H1 (cell line): Measurements from ENCODE around the gene PHACTR2. TPM values are rescaled to one million over a fixed set of nuclear protein-coding genes. Genes with fewer than 3 reads are reported as not detected.

Experiments
- CTCF ChIA-PET: fragments of 300-600 bp; sonication (Branson Sonifier 250); formaldehyde crosslinking; loops from one replicate; lab custom pipeline; 2021; ENCODE audit not compliant: partially characterized antibody; lab: Charles Lee
- POLR2A ChIA-PET: fragments of 300-600 bp; sonication (Branson Sonifier 250); formaldehyde crosslinking; loops from one replicate; lab custom pipeline; 2021; ENCODE audit warnings: inconsistent platforms; ENCODE audit not compliant: partially characterized antibody; lab: Charles Lee
- DNase-seq, 2 experiments: peaks; one replicate each; pipeline versions ENCODE4 v3.0.0 to v3.0.0-alpha.2; 2010 to 2022; ENCODE audit warnings: low spot score in 2 of 2, low read depth in 1 of 2, mixed read lengths in 1 of 2
- FAIRE-seq: peaks from 2 replicates; lab custom pipeline; 2011; peaks lifted over from hg19 to GRCh38; lab: Jason Lieb, UNC
- H2AFZ ChIP-seq: 2 replicates; pipeline ENCODE4 v1.8.1; 2012; ENCODE audit warnings: low read length, inconsistent platforms
- H2AK5ac ChIP-seq: 2 replicates; pipeline ENCODE4 v1.6.1; 2013; ENCODE audit warnings: low read depth, low read length
- H2BK120ac ChIP-seq: replicated peaks from 2 replicates; pipeline ENCODE3; 2013; ENCODE audit warnings: low read depth, low read length, inconsistent platforms
- H2BK12ac ChIP-seq: 2 replicates; pipeline ENCODE4 v1.6.1; 2013; ENCODE audit warnings: low read depth, low read length
- H2BK15ac ChIP-seq: 2 replicates; pipeline ENCODE4 v1.6.1; 2013; ENCODE audit warnings: low read length
- H2BK20ac ChIP-seq: 2 replicates; pipeline ENCODE4 v1.6.1; 2013; ENCODE audit warnings: low read length
- H2BK5ac ChIP-seq: 2 replicates; pipeline ENCODE4 v1.6.1; 2013; ENCODE audit warnings: low read depth, low read length
- H3K14ac ChIP-seq: 2 replicates; pipeline ENCODE4 v1.6.1; 2013; ENCODE audit warnings: inconsistent platforms; ENCODE audit not compliant: insufficient read length
- H3K18ac ChIP-seq: 2 replicates; pipeline ENCODE4 v1.6.1; 2013; ENCODE audit warnings: low read length; ENCODE audit errors: extremely low read depth
- H3K23ac ChIP-seq: 2 replicates; pipeline ENCODE4 v1.6.1; 2013; ENCODE audit warnings: inconsistent platforms; ENCODE audit not compliant: insufficient read length
- H3K23me2 ChIP-seq: 2 replicates; pipeline ENCODE4 v1.6.1; 2013; ENCODE audit warnings: low read depth, low read length
- H3K27ac ChIP-seq: 2 replicates; pipeline ENCODE4 v1.6.1; 2011; ENCODE audit warnings: low read depth, low read length, inconsistent platforms
- H3K27me3 ChIP-seq, 4 experiments: replicated peaks in 1 of 4; 1 replicate in 1 of 4; 2 replicates in 3 of 4; pipeline versions ENCODE4 v1.6.1 to v1.8.1; 2011 to 2013; ENCODE audit warnings: low read length in 3 of 4, mild to moderate bottlenecking in 3 of 4, inconsistent platforms in 2 of 4, mixed read lengths in 2 of 4, moderate library complexity in 1 of 4; ENCODE audit not compliant: control insufficient read depth in 3 of 4, insufficient read depth in 3 of 4; ENCODE audit errors: extremely low read depth in 1 of 4
- H3K36me3 ChIP-seq, 4 experiments: 2 replicates each; pipeline versions ENCODE4 v1.6.1 to v1.8.1; 2011 to 2013; ENCODE audit warnings: mild to moderate bottlenecking in 4 of 4, low read length in 3 of 4, moderate library complexity in 2 of 4, control low read depth in 1 of 4, inconsistent platforms in 1 of 4; ENCODE audit not compliant: insufficient read depth in 4 of 4, control insufficient read depth in 2 of 4
- H3K4ac ChIP-seq: replicated peaks from 2 replicates; pipeline ENCODE3; 2013; ENCODE audit warnings: low read length, low read depth, mixed read lengths, inconsistent platforms; ENCODE audit not compliant: insufficient read length
- H3K4me1 ChIP-seq, 4 experiments: replicated peaks in 1 of 4; 1 replicate in 1 of 4; 2 replicates in 3 of 4; pipeline versions ENCODE4 v1.6.1 to v1.8.1; 2011 to 2013; ENCODE audit warnings: low read length in 3 of 4, inconsistent platforms in 2 of 4, mixed read lengths in 1 of 4; ENCODE audit not compliant: insufficient read depth in 4 of 4, control insufficient read depth in 3 of 4
- H3K4me2 ChIP-seq, 2 experiments: 2 replicates each; pipeline versions ENCODE4 v1.6.1 to v1.8.1; 2011 to 2013; ENCODE audit warnings: low read depth in 2 of 2, low read length in 2 of 2, control low read depth in 1 of 2, inconsistent platforms in 1 of 2, mild to moderate bottlenecking in 1 of 2; ENCODE audit not compliant: insufficient read depth in 1 of 2
- H3K4me3 ChIP-seq, 4 experiments: fragments of 200-600, 300-600 bp in 1 of 4; sonication (generic), shearing (Covaris generic), sonication (Bioruptor Twin) in 1 of 4; 2 replicates each; pipeline versions ENCODE4 v1.5.1 to v1.8.1; 2011 to 2016; ENCODE audit warnings: low read length in 4 of 4, low read depth in 3 of 4, control low read depth in 2 of 4, inconsistent platforms in 2 of 4, mild to moderate bottlenecking in 2 of 4, mixed read lengths in 1 of 4, moderate library complexity in 1 of 4; ENCODE audit not compliant: insufficient read depth in 2 of 4; ENCODE audit errors: extremely low read depth in 1 of 4
- H3K56ac ChIP-seq: replicated peaks from 2 replicates; pipeline ENCODE3; 2013; ENCODE audit warnings: low read depth, mild to moderate bottlenecking, mixed read lengths, low read length, inconsistent platforms; ENCODE audit not compliant: insufficient read length
- H3K79me1 ChIP-seq: 2 replicates; pipeline ENCODE4 v1.6.1; 2013; ENCODE audit warnings: low read depth, low read length, control low read depth
- H3K79me2 ChIP-seq, 2 experiments: 2 replicates each; pipeline versions ENCODE4 v1.6.1 to v1.8.1; 2012 to 2013; ENCODE audit warnings: low read length in 2 of 2, mild to moderate bottlenecking in 2 of 2, inconsistent platforms in 1 of 2; ENCODE audit not compliant: insufficient read depth in 2 of 2, control insufficient read depth in 1 of 2
- H3K9ac ChIP-seq, 4 experiments: replicated peaks in 1 of 4; 1 replicate in 1 of 4; 2 replicates in 3 of 4; pipeline versions ENCODE4 v1.6.1 to v1.8.1; 2011 to 2013; ENCODE audit warnings: low read depth in 3 of 4, low read length in 3 of 4, control low read depth in 2 of 4, mild to moderate bottlenecking in 2 of 4, moderate library complexity in 2 of 4, inconsistent platforms in 1 of 4; ENCODE audit errors: extremely low read depth in 1 of 4
- H3K9me3 ChIP-seq, 2 experiments: 2 replicates each; pipeline versions ENCODE4 v1.6.1 to v1.8.1; 2012 to 2013; ENCODE audit warnings: mild to moderate bottlenecking in 2 of 2, moderate library complexity in 2 of 2, control low read depth in 1 of 2, inconsistent platforms in 1 of 2, low read depth in 1 of 2, low read length in 1 of 2, mixed read lengths in 1 of 2; ENCODE audit not compliant: insufficient read depth in 2 of 2
- H4K20me1 ChIP-seq, 2 experiments: replicated peaks in 1 of 2; 2 replicates each; pipeline versions ENCODE3 to v1.8.1; 2011 to 2013; ENCODE audit warnings: inconsistent platforms in 2 of 2, low read length in 2 of 2, mild to moderate bottlenecking in 1 of 2; ENCODE audit not compliant: insufficient read depth in 2 of 2, control insufficient read depth in 1 of 2
- H4K5ac ChIP-seq: 2 replicates; pipeline ENCODE4 v1.6.1; 2013; ENCODE audit warnings: low read length, low read depth, mixed read lengths, inconsistent platforms; ENCODE audit not compliant: insufficient read length
- H4K8ac ChIP-seq: 2 replicates; pipeline ENCODE4 v1.8.0; 2013; ENCODE audit warnings: mild to moderate bottlenecking, moderate library complexity, low read length, inconsistent platforms; ENCODE audit not compliant: insufficient read depth; ENCODE audit errors: extremely low read depth
- H4K91ac ChIP-seq: replicated peaks from 2 replicates; pipeline ENCODE3; 2013; ENCODE audit warnings: low read length, mixed read lengths, inconsistent platforms; ENCODE audit not compliant: insufficient read length
- CEBPB ChIP-seq: IDR thresholded peaks from 2 replicates; pipeline ENCODE4 v1.6.1; 2012; ENCODE audit warnings: low read depth, low read length
- USF2 ChIP-seq: IDR thresholded peaks from 2 replicates; pipeline ENCODE4 v1.6.1; 2011; ENCODE audit warnings: low read length, improper control_type of control experiment
- WGBS, 2 experiments: shearing (Covaris generic) in 1 of 2; methylation state at CpG; one replicate each; pipeline versions ENCODE4 v1.1.6 to v1.1.7; 2013 to 2015; ENCODE audit warnings: low lambda C conversion rate in 2 of 2, mixed read lengths in 2 of 2, inconsistent platforms in 1 of 2, low coverage in 1 of 2, missing lambda C conversion rate in 1 of 2; ENCODE audit not compliant: insufficient replicate concordance in 2 of 2, insufficient coverage in 1 of 2, insufficient read length in 1 of 2; ENCODE audit errors: extremely low coverage in 1 of 2, missing lambda C conversion rate in 1 of 2; 5-methylcytosine and 5-hydroxymethylcytosine counted together
- polyA plus RNA-seq, 7 experiments: library from polyadenylated mRNA; depleted of rRNA in 3 of 7; stranded (reverse) in 5 of 7; unstranded in 2 of 7; fragments of >200 nt in 5 of 7; fragments of 200-250 nt in 2 of 7; gene quantifications; 1 replicate in 5 of 7; 2 replicates in 1 of 7; 4 replicates in 1 of 7; pipeline versions ENCODE4 v1.2.1 to v1.2.3, GENCODE V29; 2011 to 2013; ENCODE audit warnings: missing spikeins in 2 of 7, mixed read lengths in 2 of 7
- total RNA-seq: library from RNA; stranded (reverse); fragmentation: NEBNext Ultra II Directional; extraction: Animal tissue kit (Norgen Biotek cat#: 25700); gene quantifications from 2 replicates; pipeline ENCODE4 v1.2.1, GENCODE V29; 2021

Gene PHACTR2
- total and polyA plus RNA-seq, 2 of the 8 experiments (the other 6 are each of a cell fraction or from before 2014, with no cell fraction given), result 16.9 to 131 TPM

GRCh38 chr6:143802833-143803565, 125.2 kb downstream of the PHACTR2 start:
- TF ChIP-seq CEBPB (peak; percentile 62; the same call in 1 of the 2 replicates), USF2 (no peak)
- Histone ChIP-seq H2BK20ac (no peak overlapping the region), H3K4me3 (no peak overlapping the region), H3K79me2 (no peaks in the 10 kb centered on the region), H3K36me3 (peaks cover 0 to 21% (median 15%) of the 10 kb centered on the region in 4 experiments; a peak in 5 of 8 replicates), H3K79me1 (no peaks in the 10 kb centered on the region), H3K18ac (no peak overlapping the region), H3K23me2 (no peaks in the 10 kb centered on the region), H3K27me3 (no peaks in the 10 kb centered on the region), H3K9ac (no peak overlapping the region), H3K56ac (no peak overlapping the region), H3K27ac (no peak overlapping the region), H3K14ac (no peak overlapping the region), H2BK15ac (no peak overlapping the region), H2BK5ac (0 out of 2 replicates have a peak overlapping the region, but pooled peaks have one; percentile 17), H3K4me1 (peaks cover 0 to 6% (median 3%) of the 10 kb centered on the region in 4 experiments; a peak in 5 of 7 replicates), H2AFZ (no peak overlapping the region), H2AK5ac (no peak overlapping the region), H3K9me3 (0 out of 4 replicates have a peak, but pooled peaks cover 0 to 2% of the 10 kb centered on the region in 2 experiments), H2BK120ac (no peak overlapping the region), H3K4me2 (no peak overlapping the region), H4K20me1 (no peaks in the 10 kb centered on the region), H2BK12ac (0 out of 2 replicates have a peak overlapping the region, but pooled peaks have one; percentile 53), H3K23ac (no peak overlapping the region), H4K91ac (no peak overlapping the region), H4K8ac (no peak overlapping the region), H3K4ac (no peak overlapping the region), H4K5ac (no peak overlapping the region)
- ChIA-PET CTCF (interaction anchor here (0.6 to 1.3 kb wide), 3 partner anchors 32 to 137 kb away, joined by 3 read pairs; no protein-coding TSS in a partner anchor), POLR2A (interaction anchor here (1.3 to 1.5 kb wide), 4 partner anchors 8 to 208 kb away, joined by 4 to 6 read pairs (median 4); no protein-coding TSS in a partner anchor)
- FAIRE-seq (no peak), DNase-seq (no peak)
- 90% methylated on average over 8 of the region's 8 CpGs; no CpG with 5 or more reads in 1 of the 2 experiments for WGBS, 2 experiments
